COR-L47 (cell line): ENCODE data around the gene LIF.
A peak's percentile ranks its signal among the peaks of the same experiment; 100 is the strongest.

Experiments
- DNase-seq: peaks from one replicate; lab custom pipeline; 2025; lab: John Stamatoyannopoulos, UW

Gene LIF

GRCh38 chr22:30245985-30246813, at the start of gene LIF:
Gene LIF (minus strand): TSS chr22:30246759. CDS start chr22:30246695, 64 bp downstream.
- peak; percentile 12 for DNase-seq

- no peak for DNase-seq
Observed at GRCh38 chr22:30296324-30296723, 49.8 kb upstream of the LIF start.

GRCh38 chr22:30295576-30295975, 49.0 kb upstream of the LIF start:
- DNase-seq, result no peak

GRCh38 chr22:30294830-30295229, 48.3 kb upstream of the LIF start:
- no peak for DNase-seq

- peak; percentile 74 for DNase-seq
Observed at GRCh38 chr22:30294066-30294465, 47.5 kb upstream of the LIF start.

- DNase-seq, result no peak
Observed at GRCh38 chr22:30293026-30293425, 46.5 kb upstream of the LIF start.

- DNase-seq, result no peak
Observed at GRCh38 chr22:30292069-30292970, 45.8 kb upstream of the LIF start.

GRCh38 chr22:30291058-30291892, 44.7 kb upstream of the LIF start:
- peak; percentile 57 for DNase-seq

- no peak for DNase-seq
Observed at GRCh38 chr22:30290342-30291057, 43.9 kb upstream of the LIF start.

- DNase-seq, result no peak
Observed at GRCh38 chr22:30289980-30290313, 43.4 kb upstream of the LIF start.

GRCh38 chr22:30289141-30289979, 42.8 kb upstream of the LIF start, which contains the start of gene CASTOR1:
Gene CASTOR1 (minus strand): TSS chr22:30289505. CDS start chr22:30289497, 8 bp downstream.
- peak; percentile 89 for DNase-seq

- no peak for DNase-seq
Observed at GRCh38 chr22:30288419-30289140, 42.0 kb upstream of the LIF start.

- DNase-seq, result peak; percentile 69
Observed at GRCh38 chr22:30287648-30288418, 41.3 kb upstream of the LIF start.

- peak; percentile 33 for DNase-seq
Observed at GRCh38 chr22:30286813-30287647, 40.5 kb upstream of the LIF start.

GRCh38 chr22:30286331-30286730, 39.8 kb upstream of the LIF start:
- DNase-seq, result no peak

GRCh38 chr22:30285846-30286200, 39.3 kb upstream of the LIF start:
- no peak for DNase-seq

- no peak for DNase-seq
Observed at GRCh38 chr22:30285176-30285845, 38.8 kb upstream of the LIF start.

GRCh38 chr22:30284666-30285065, 38.1 kb upstream of the LIF start:
- DNase-seq, result no peak
